ENCODE data around the gene UQCC3. TPM values are rescaled to one million over a fixed set of nuclear protein-coding genes. Genes with fewer than 3 reads are reported as not detected.

The UQCC3 gene
- 24.4 to 38.3 TPM (median 37.7 TPM) in 5 replicates for total RNA-seq (2022; extraction: Qiagen RNA extraction; ENCODE audit: low read depth)

GRCh38 chr11:62671608-62672389, at the start of gene UQCC3, which contains the start of gene LBHD1:
UQCC3 (plus strand) TSS chr11:62671673; CDS start chr11:62671746, 73 bp downstream.
LBHD1 (minus strand) TSS chr11:62672267; CDS start chr11:62670031, 2,236 bp downstream.

GRCh38 chr11:62645946-62646824, 25.3 kb upstream of the UQCC3 start, which contains the start of gene GANAB:
GANAB (minus strand) TSS chr11:62646613; CDS start chr11:62646599, 14 bp downstream.

DNA sequence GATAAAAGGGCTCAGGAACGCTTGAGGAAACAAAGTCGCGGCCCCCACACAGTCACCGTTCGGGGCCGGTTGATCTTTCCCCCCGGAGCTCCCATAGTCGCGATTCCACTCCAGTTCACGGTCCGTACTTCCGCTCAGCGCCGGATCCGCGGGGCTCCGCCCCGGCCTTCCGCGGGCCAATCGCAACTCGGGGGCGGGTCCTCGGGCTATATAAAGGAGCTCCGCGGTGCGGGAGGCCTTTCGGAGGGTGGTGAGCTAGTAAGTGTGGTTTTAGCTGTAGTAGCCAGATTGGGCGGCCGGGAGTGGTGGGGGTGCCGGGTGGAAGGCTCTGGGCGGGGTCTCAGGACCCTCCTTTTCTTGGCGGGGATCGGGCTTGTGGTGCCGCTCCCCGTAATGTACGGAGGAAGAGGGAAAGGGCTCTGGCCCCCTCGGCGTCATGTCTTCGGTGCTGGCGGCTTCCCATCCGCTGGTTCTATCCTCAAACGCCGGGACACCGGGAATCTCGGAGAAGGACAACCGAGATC, 6.3 kb upstream of the UQCC3 start, which contains the start of the genes C11orf98 and CSKMT:
TSS of gene C11orf98 (minus strand) at position 136 of the 524 bp plus-strand sequence. CDS start at position 95, 41 bp downstream.
TSS of gene CSKMT (plus strand) at position 238 of the 524 bp plus-strand sequence. CDS start 568 bp downstream, outside the sequence.

DNA sequence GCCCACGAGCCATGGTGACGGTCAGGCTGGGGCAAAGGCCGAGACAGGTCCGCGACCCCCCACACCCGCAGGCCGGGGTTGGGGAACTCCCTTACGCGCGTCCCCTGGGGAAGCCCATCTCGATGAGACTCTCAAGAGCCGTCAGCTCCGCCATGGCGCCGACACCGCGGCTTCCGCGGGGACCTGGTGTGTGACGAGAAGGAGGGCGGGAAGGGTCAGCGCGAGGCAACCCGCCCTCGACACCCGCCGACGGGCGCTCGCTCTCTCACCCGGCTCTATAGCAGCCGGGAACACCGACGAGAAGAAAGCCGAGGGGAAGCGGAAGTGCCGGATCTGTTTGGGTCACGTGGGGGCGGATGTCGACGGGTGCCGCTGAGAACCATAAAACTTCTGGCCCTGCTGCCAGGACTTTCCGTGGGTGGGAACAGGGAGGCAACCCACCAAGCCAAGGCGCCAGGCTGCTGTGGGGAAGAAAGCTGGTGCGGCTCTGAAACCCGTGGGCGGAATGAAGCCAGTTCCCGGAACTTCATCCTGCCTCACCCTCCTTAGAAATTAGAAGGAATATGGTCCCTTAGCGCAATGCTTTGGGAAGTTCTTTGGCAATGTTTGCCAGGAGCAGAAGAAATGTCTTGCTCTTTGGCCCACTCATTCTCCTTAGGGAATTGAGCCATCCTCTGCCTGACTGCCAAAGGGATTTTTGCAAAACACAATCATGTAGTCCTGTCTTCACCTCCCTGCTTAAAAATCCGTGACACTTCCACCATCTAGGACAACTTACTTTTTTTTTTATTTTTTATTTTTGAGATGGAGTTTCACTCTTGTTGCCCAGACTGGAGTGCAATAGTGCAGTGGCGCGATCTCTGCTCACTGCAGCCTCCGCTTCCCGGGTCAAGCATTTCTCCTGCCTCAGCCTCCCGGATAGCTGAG, 7.6 kb downstream of the UQCC3 start, which contains the start of gene UBXN1:
TSS of gene UBXN1 (minus strand) at position 304 of the 927 bp plus-strand sequence. CDS start at position 154, 150 bp downstream.

DNA sequence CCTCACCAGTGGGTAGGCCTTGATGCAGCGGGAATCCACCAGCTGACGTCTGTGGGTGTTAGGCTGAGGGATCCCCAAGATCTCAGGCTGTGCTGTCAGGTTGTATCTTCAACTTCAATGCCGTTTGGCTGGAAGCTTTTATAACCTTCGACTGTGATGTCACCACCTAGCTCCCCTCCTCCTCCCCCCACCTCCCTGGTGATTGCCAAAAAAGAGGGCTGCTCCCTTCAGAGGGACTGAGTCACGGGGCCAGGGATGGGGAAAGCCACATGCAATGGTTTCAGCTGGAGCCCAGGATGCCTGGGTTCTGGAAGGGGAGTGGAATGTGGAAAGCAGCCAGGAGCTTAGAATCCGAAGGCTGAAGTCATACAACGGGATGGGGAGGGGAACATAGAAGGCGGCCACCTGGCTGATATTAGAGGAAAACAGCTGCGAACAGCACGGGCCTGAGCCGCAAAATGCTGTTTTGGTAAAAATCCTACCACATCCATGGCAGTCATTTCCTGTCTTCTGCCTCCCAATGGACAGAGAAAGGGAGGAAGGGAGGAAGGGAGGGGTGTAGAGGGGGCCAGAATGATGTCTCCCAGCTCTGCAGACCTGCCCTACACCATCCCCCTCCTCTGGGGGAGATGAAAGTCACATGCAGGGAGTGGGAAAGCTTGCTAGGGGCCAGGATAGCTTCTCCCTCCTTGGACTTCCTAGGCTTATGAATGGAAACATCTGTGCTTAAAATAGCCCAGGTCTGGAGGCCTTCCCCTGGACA, 18.1 kb downstream of the UQCC3 start, which contains the start of gene LRRN4CL:
TSS of gene LRRN4CL (minus strand) at position 110 of the 763 bp plus-strand sequence. CDS start 1,022 bp downstream, outside the sequence.

GRCh38 chr11:62707277-62707861, 35.9 kb downstream of the UQCC3 start, which contains the start of the genes BSCL2 and GNG3:
BSCL2 (minus strand) TSS chr11:62707424; CDS start chr11:62707195, 229 bp downstream.
GNG3 (plus strand) TSS chr11:62707676; CDS start chr11:62708296, 620 bp downstream.

Other genes starting within 250 kb of the UQCC3 start
- 186 to 202 TPM (median 195 TPM) in 5 replicates for gene AHNAK, start 124.9 kb upstream of the UQCC3 start, total RNA-seq (2022; extraction: Qiagen RNA extraction; ENCODE audit: low read depth)
- 1,853 to 2,125 TPM (median 1,992 TPM) in 5 replicates for gene EEF1G, start 97.8 kb upstream of the UQCC3 start, total RNA-seq (2022; extraction: Qiagen RNA extraction; ENCODE audit: low read depth)
- gene TUT1, start 80.2 kb upstream of the UQCC3 start, total RNA-seq (2022; extraction: Qiagen RNA extraction; ENCODE audit: low read depth), result 11.5 to 15.8 TPM (median 13.0 TPM) in 5 replicates
- 83.9 to 88.1 TPM (median 84.8 TPM) in 5 replicates for gene MTA2, start 69.8 kb upstream of the UQCC3 start, total RNA-seq (2022; extraction: Qiagen RNA extraction; ENCODE audit: low read depth)
- 15.6 to 28.5 TPM (median 24.4 TPM) in 5 replicates for gene EML3, start 58.9 kb upstream of the UQCC3 start, total RNA-seq (2022; extraction: Qiagen RNA extraction; ENCODE audit: low read depth)
- gene ROM1, start 58.4 kb upstream of the UQCC3 start, total RNA-seq (2022; extraction: Qiagen RNA extraction; ENCODE audit: low read depth), result 2.6 to 4.7 TPM (median 3.8 TPM) in 5 replicates
- 38.7 to 56.9 TPM (median 51.6 TPM) in 5 replicates for gene B3GAT3, start 49.7 kb upstream of the UQCC3 start, total RNA-seq (2022; extraction: Qiagen RNA extraction; ENCODE audit: low read depth)
- 241 to 274 TPM (median 257 TPM) in 5 replicates for gene GANAB, start 25.1 kb upstream of the UQCC3 start, total RNA-seq (2022; extraction: Qiagen RNA extraction; ENCODE audit: low read depth)
- gene INTS5, start 18.4 kb upstream of the UQCC3 start, total RNA-seq (2022; extraction: Qiagen RNA extraction; ENCODE audit: low read depth), result 15.2 to 22.5 TPM (median 21.2 TPM) in 5 replicates
- gene C11orf98, start 6.5 kb upstream of the UQCC3 start, total RNA-seq (2022; extraction: Qiagen RNA extraction; ENCODE audit: low read depth), result 130 to 179 TPM (median 143 TPM) in 5 replicates
- 11.1 to 17.8 TPM (median 15.6 TPM) in 5 replicates for gene CSKMT, start 6.4 kb upstream of the UQCC3 start, total RNA-seq (2022; extraction: Qiagen RNA extraction; ENCODE audit: low read depth)
- gene LBHD1, start 594 bp downstream of the UQCC3 start, total RNA-seq (2022; extraction: Qiagen RNA extraction; ENCODE audit: low read depth), result 5.0 to 5.5 TPM (median 5.2 TPM) in 5 replicates
- 108 to 131 TPM (median 123 TPM) in 5 replicates for gene UBXN1, start 7.4 kb downstream of the UQCC3 start, total RNA-seq (2022; extraction: Qiagen RNA extraction; ENCODE audit: low read depth)
- gene LRRN4CL, start 17.9 kb downstream of the UQCC3 start, total RNA-seq (2022; extraction: Qiagen RNA extraction; ENCODE audit: low read depth), result 0.07 to 0.13 TPM (median 0.13 TPM) in 3 of 5 replicates, not detected in the others
- 55.6 to 100 TPM (median 73.5 TPM) in 5 replicates for gene BSCL2, start 35.8 kb downstream of the UQCC3 start, total RNA-seq (2022; extraction: Qiagen RNA extraction; ENCODE audit: low read depth)
- gene GNG3, start 36.0 kb downstream of the UQCC3 start, total RNA-seq (2022; extraction: Qiagen RNA extraction; ENCODE audit: low read depth), result not detected in 5 replicates
- gene HNRNPUL2, start 55.8 kb downstream of the UQCC3 start, total RNA-seq (2022; extraction: Qiagen RNA extraction; ENCODE audit: low read depth), result 35.2 to 46.4 TPM (median 41.7 TPM) in 5 replicates
- 29.5 to 36.2 TPM (median 31.1 TPM) in 5 replicates for gene TTC9C, start 56.8 kb downstream of the UQCC3 start, total RNA-seq (2022; extraction: Qiagen RNA extraction; ENCODE audit: low read depth)
- gene ZBTB3, start 82.5 kb downstream of the UQCC3 start, total RNA-seq (2022; extraction: Qiagen RNA extraction; ENCODE audit: low read depth), result 1.6 to 2.6 TPM (median 1.8 TPM) in 5 replicates
- gene POLR2G, start 89.9 kb downstream of the UQCC3 start, total RNA-seq (2022; extraction: Qiagen RNA extraction; ENCODE audit: low read depth), result 167 to 202 TPM (median 180 TPM) in 5 replicates
- 11.5 to 18.4 TPM (median 15.2 TPM) in 5 replicates for gene TAF6L, start 99.7 kb downstream of the UQCC3 start, total RNA-seq (2022; extraction: Qiagen RNA extraction; ENCODE audit: low read depth)
- 67.2 to 92.9 TPM (median 90.6 TPM) in 5 replicates for gene TMEM179B, start 115.7 kb downstream of the UQCC3 start, total RNA-seq (2022; extraction: Qiagen RNA extraction; ENCODE audit: low read depth)
- 18.1 to 30.6 TPM (median 28.2 TPM) in 5 replicates for gene TMEM223, start 120.3 kb downstream of the UQCC3 start, total RNA-seq (2022; extraction: Qiagen RNA extraction; ENCODE audit: low read depth)
- 45.5 to 57.5 TPM (median 52.4 TPM) in 5 replicates for gene NXF1, start 133.8 kb downstream of the UQCC3 start, total RNA-seq (2022; extraction: Qiagen RNA extraction; ENCODE audit: low read depth)
- gene STX5, start 160.4 kb downstream of the UQCC3 start, total RNA-seq (2022; extraction: Qiagen RNA extraction; ENCODE audit: low read depth), result 19.1 to 27.8 TPM (median 25.8 TPM) in 5 replicates
- gene TEX54, start 161.2 kb downstream of the UQCC3 start, total RNA-seq (2022; extraction: Qiagen RNA extraction; ENCODE audit: low read depth), result not detected in 5 replicates
- 72.4 to 87.2 TPM (median 85.8 TPM) in 5 replicates for gene WDR74, start 167.9 kb downstream of the UQCC3 start, total RNA-seq (2022; extraction: Qiagen RNA extraction; ENCODE audit: low read depth)
- gene SLC3A2, start 209.2 kb downstream of the UQCC3 start, total RNA-seq (2022; extraction: Qiagen RNA extraction; ENCODE audit: low read depth), result 882 to 1,078 TPM (median 1,030 TPM) in 5 replicates
- 0.05 TPM in 1 of 5 replicates, not detected in the others for gene CHRM1, start 249.7 kb downstream of the UQCC3 start, total RNA-seq (2022; extraction: Qiagen RNA extraction; ENCODE audit: low read depth)